Body of pancreas (tissue), 4 donors: ENCODE measurements around the gene DLEC1.

Source experiments
- CTCF ChIP-seq, 7 experiments: fragments of 450-650 bp in 4 of 7; fragments of 200-600 bp in 3 of 7; sonication (generic) in 3 of 7; IDR thresholded peaks; one replicate each; pipeline ENCODE4 v1.5.1; 2016 to 2019; ENCODE audit warnings: antibody characterized with exemption in 7 of 7
- POLR2A ChIP-seq, 3 donors: fragments of 450-650 bp; IDR thresholded peaks; one replicate each; pipeline ENCODE4 v1.6.1; 2016; ENCODE audit warnings: antibody characterized with exemption in 3 of 3, mild to moderate bottlenecking in 2 of 3

GRCh38 chr3:38124324-38125122, 85.5 kb downstream of the DLEC1 start:
- no peak for TF ChIP-seq CTCF (IDR thresholded peaks at IDR 0.05)
- TF ChIP-seq POLR2A (IDR thresholded peaks at IDR 0.05): no peak
